Progenitor cell of endocrine pancreas (in vitro differentiated cells): ENCODE data around the gene FAM20B. TPM values are rescaled to one million over a fixed set of nuclear protein-coding genes. Genes with fewer than 3 reads are reported as not detected.

ENCODE experiments used
- DNase-seq: peaks from one replicate; pipeline ENCODE4 v3.0.0; 2021; ENCODE audit warnings: low spot score; ENCODE audit not compliant: unreplicated experiment
- H3K27ac Mint-ChIP-seq: 2 replicates; pipeline ENCODE4 v1.8.0; 2021; ENCODE audit warnings: mild to moderate bottlenecking, moderate library complexity, mixed read lengths
- H3K27me3 Mint-ChIP-seq: 2 replicates; pipeline ENCODE4 v1.8.0; 2021; ENCODE audit warnings: mixed read lengths
- H3K36me3 Mint-ChIP-seq: 2 replicates; pipeline ENCODE4 v1.8.0; 2022; ENCODE audit warnings: mixed read lengths; ENCODE audit not compliant: insufficient read depth
- H3K4me1 Mint-ChIP-seq: 2 replicates; pipeline ENCODE4 v1.8.0; 2021; ENCODE audit warnings: low read depth, mixed read lengths
- H3K4me3 Mint-ChIP-seq: 2 replicates; pipeline ENCODE4 v1.8.0; 2021; ENCODE audit warnings: low read depth, mild to moderate bottlenecking, moderate library complexity, mixed read lengths
- H3K9me3 Mint-ChIP-seq: 2 replicates; pipeline ENCODE4 v1.8.0; 2021; ENCODE audit warnings: low read depth, mixed read lengths
- total RNA-seq: library from RNA; stranded (reverse); gene quantifications from 2 replicates; pipeline ENCODE4 v1.2.1, GENCODE V29; 2021
- TF ChIP-seq, protein P1 (sequence below): fragments of 200-600 bp; sonication (generic); IDR thresholded peaks from one replicate; pipeline ENCODE4 v1.5.0; 2021; ENCODE audit warnings: antibody characterized with exemption, mild to moderate bottlenecking; ENCODE audit not compliant: unreplicated experiment

Gene FAM20B
- total RNA-seq, 1 donor from 2014 or later = 42.9 TPM

DNA sequence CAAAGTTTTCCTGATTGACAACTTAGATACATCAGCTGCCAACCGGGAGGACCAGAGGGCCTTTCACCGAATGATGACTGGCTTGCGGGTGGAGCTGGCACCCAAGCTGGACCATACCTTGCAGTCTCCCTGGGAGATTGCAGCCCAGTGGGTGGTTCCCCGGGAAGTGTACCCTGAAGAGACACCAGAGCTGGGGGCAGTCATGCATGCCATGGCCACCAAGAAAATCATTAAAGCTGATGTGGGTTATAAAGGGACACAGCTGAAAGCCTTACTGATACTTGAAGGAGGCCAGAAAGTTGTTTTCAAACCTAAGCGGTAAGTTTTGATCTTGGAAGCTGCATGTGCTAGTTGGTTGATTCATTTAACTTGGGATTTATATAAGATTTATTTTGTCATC, 18.2 kb downstream of the FAM20B start:
- TF ChIP-seq, protein P1, sequence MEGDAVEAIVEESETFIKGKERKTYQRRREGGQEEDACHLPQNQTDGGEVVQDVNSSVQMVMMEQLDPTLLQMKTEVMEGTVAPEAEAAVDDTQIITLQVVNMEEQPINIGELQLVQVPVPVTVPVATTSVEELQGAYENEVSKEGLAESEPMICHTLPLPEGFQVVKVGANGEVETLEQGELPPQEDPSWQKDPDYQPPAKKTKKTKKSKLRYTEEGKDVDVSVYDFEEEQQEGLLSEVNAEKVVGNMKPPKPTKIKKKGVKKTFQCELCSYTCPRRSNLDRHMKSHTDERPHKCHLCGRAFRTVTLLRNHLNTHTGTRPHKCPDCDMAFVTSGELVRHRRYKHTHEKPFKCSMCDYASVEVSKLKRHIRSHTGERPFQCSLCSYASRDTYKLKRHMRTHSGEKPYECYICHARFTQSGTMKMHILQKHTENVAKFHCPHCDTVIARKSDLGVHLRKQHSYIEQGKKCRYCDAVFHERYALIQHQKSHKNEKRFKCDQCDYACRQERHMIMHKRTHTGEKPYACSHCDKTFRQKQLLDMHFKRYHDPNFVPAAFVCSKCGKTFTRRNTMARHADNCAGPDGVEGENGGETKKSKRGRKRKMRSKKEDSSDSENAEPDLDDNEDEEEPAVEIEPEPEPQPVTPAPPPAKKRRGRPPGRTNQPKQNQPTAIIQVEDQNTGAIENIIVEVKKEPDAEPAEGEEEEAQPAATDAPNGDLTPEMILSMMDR = no peak
- Mint-ChIP-seq H3K36me3 (peaks cover 14% of the 10 kb centered on the region), H3K4me1 (peaks cover 9% of the 10 kb centered on the region), H3K27ac (no peak overlapping the region), H3K4me3 (no peak overlapping the region), H3K27me3 (no peaks in the 10 kb centered on the region), H3K9me3 (no peaks in the 10 kb centered on the region)
- no peak for DNase-seq

DNA sequence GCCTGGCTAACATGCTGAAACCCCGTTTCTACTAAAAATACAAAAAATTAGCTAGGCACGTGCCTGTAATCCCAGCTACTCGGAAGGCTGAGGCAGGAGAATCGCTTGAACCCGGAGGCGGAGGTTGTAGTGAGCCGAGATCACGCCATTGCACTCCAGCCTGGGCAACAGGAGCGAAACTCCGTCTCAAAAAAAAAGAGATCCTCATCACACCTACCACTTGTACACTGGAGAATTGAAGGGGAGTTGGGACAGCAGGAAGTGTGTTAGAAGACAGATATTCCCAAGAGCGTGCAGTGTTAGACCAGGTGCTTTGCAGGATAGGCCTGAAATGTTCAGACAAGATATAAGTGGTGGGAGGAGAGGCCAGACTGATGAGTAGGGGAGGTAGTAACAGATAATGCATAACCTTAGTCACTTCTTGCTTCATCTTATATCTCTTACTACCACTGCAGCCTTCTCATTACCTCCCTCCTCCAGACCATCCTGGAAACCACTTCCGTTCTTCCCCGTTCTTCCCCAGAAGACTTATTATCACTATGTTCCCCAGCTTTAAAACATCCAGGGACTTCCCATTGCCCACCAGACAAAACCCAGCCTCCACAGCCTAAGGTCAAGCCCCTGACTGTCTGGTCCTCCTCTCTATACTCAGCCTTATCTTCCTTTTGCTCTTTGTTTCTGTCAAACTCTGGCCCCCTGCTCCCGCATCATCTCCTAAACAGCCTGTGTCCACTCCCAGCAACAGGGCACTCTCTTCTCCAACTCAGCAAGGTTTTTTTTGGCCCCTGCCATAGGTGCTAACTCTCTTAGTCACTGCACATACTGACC, 21.3 kb downstream of the FAM20B start:
- DNase-seq = no peak
- Mint-ChIP-seq H3K27ac (no peak overlapping the region), H3K27me3 (no peaks in the 10 kb centered on the region), H3K9me3 (no peaks in the 10 kb centered on the region), H3K4me1 (peaks cover 4% of the 10 kb centered on the region), H3K36me3 (peaks cover 10% of the 10 kb centered on the region), H3K4me3 (no peak overlapping the region)
- TF ChIP-seq, protein P1 = no peak

DNA sequence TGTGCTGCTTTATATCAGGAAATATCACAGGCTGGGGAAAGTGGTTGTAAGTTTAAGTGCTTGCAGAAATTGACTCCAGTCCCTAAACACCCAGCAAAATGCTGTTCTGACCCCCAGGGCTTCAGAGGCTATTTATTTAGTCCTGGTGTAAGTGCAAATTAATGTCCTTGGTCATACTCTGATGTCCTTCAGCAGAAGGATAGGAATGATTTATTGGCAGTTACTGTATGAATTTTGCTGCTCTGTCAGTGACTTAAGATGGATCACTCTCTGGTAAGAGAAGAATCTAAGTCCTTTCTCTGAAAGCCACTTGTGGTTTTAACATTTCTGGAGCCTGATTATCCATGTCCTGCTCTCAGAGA, 21.9 kb downstream of the FAM20B start:
- Mint-ChIP-seq H3K27me3 (no peaks in the 10 kb centered on the region), H3K27ac (no peak overlapping the region), H3K4me1 (peaks cover 4% of the 10 kb centered on the region), H3K4me3 (no peak overlapping the region), H3K9me3 (no peaks in the 10 kb centered on the region), H3K36me3 (peaks cover 10% of the 10 kb centered on the region)
- DNase-seq = no peak
- TF ChIP-seq, protein P1 = no peak

DNA sequence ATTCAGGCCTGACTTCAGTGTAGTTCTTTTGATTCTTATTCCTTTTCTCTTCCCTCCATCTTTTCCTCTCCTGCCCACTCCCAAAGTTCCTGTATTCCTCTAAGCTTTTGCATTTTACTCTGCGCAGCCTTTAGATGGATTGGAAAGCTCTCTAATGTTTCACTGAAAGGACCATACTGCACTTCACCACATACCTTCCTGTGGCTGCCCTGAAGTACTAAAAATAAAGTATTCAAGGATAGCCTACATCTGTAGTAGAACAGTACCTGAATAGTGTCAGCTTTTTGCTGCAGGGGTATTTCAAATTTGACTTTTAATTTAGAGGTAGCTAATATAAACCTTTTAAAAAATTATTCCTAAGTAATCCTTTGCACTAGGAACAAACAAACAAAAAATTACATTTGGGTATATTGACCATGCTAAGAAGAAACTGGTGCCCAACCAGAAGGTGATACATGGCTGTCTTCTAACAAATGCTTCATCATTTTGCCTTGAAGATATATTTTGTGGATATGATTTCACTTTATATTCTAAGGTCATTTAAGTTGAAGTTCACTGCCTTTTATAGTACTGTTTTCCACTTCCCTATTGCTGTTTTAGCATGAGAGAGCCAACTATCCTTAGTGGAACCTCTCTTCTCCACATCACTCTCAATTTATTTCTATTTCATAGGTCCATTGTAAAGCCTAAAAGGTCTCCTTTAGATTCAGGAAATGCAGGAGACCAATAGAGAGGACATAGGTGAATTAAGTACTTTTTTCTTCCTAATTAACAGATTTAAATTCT, 22.8 kb downstream of the FAM20B start:
- no peaks in the 10 kb centered on the region for H3K9me3 Mint-ChIP-seq
- no peak overlapping the region for H3K4me3 Mint-ChIP-seq
- peaks cover 12% of the 10 kb centered on the region for H3K36me3 Mint-ChIP-seq
- TF ChIP-seq, protein P1 = no peak
- no peak overlapping the region for H3K27ac Mint-ChIP-seq
- no peaks in the 10 kb centered on the region for H3K27me3 Mint-ChIP-seq
- H3K4me1 Mint-ChIP-seq = peaks cover 7% of the 10 kb centered on the region
- DNase-seq = no peak

DNA sequence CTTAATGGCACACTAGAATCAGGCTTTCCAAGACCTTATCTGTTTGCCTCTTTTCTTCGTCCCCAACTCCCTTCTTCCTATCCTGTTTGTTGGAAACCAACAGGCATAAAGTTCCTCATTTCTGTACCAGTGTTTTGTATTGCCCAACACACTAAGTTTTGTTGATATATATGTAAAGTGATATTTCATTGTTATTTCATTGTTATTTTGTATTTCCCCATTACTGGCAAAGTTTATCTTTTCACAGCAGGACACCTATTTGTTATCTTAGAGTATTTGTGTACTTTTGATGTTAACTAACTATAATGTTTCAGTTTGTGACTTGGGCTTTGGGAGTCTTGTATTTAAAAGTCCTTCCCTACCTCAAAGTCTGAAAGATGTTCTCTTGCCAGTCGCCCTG, 27.1 kb downstream of the FAM20B start:
- TF ChIP-seq, protein P1 = no peak
- peaks cover 32% of the 10 kb centered on the region for H3K36me3 Mint-ChIP-seq
- DNase-seq = no peak
- H3K4me3 Mint-ChIP-seq = no peak overlapping the region
- H3K9me3 Mint-ChIP-seq = peaks cover 16% of the 10 kb centered on the region
- no peaks in the 10 kb centered on the region for H3K27me3 Mint-ChIP-seq
- no peak overlapping the region for H3K27ac Mint-ChIP-seq
- H3K4me1 Mint-ChIP-seq = peaks cover 3% of the 10 kb centered on the region
